ENCODE data around the gene SLC9A4.

The SLC9A4 gene

GRCh38 chr2:102486941-102487702, 14.1 kb downstream of the SLC9A4 start:
- H3K27ac ChIP-seq: no peak overlapping the region
- no peak for TF ChIP-seq CTCF (conservative IDR thresholded peaks at IDR 0.05; ENCODE audit: low read depth)
- DNase-seq (ENCODE audit: low spot score): no peak
- CTCF ChIA-PET: interaction anchor here (0.6 to 1.0 kb wide), 2 partner anchors 18 to 216 kb away, joined by 3 to 5 read pairs; no protein-coding TSS in a partner anchor
- POLR2A ChIA-PET (ENCODE audit: low non-redundant PET): no interaction called here

GRCh38 chr2:102487761-102488462, 14.9 kb downstream of the SLC9A4 start:
- ChIA-PET POLR2A (ENCODE audit: low non-redundant PET) (no interaction called here), CTCF (interaction anchor here (0.6 to 1.0 kb wide), 2 partner anchors 18 to 216 kb away, joined by 3 to 5 read pairs; no protein-coding TSS in a partner anchor)
- H3K27ac ChIP-seq: no peak overlapping the region
- DNase-seq (ENCODE audit: low spot score): peak; percentile 69
- TF ChIP-seq CTCF (conservative IDR thresholded peaks at IDR 0.05; ENCODE audit: low read depth): no peak

- no peak for TF ChIP-seq CTCF (conservative IDR thresholded peaks at IDR 0.05; ENCODE audit: low read depth)
- no peak for DNase-seq (ENCODE audit: low spot score)
- CTCF ChIA-PET: no interaction called here
- POLR2A ChIA-PET (ENCODE audit: low non-redundant PET): no interaction called here
- H3K27ac ChIP-seq: no peak overlapping the region
These were observed 16.6 kb downstream of the SLC9A4 start for GRCh38 chr2:102489646-102490045.

GRCh38 chr2:102492006-102492405, 19.0 kb downstream of the SLC9A4 start:
- POLR2A ChIA-PET (ENCODE audit: low non-redundant PET): no interaction called here
- CTCF ChIA-PET: no interaction called here
- no peak overlapping the region for H3K27ac ChIP-seq

GRCh38 chr2:102494570-102494969, 21.5 kb downstream of the SLC9A4 start:
- no peak for TF ChIP-seq CTCF (conservative IDR thresholded peaks at IDR 0.05; ENCODE audit: low read depth)
- DNase-seq (ENCODE audit: low spot score): no peak
- POLR2A ChIA-PET (ENCODE audit: low non-redundant PET): no interaction called here
- CTCF ChIA-PET: no interaction called here
- no peak overlapping the region for H3K27ac ChIP-seq

More at GRCh38 chr2:102492006-102492405, 19.0 kb downstream of the SLC9A4 start:
- no peak for TF ChIP-seq CTCF (conservative IDR thresholded peaks at IDR 0.05; ENCODE audit: low read depth)
- no peak for DNase-seq (ENCODE audit: low spot score)

GRCh38 chr2:102498414-102498813, 25.4 kb downstream of the SLC9A4 start:
- no peak for DNase-seq (ENCODE audit: low spot score)
- POLR2A ChIA-PET (ENCODE audit: low non-redundant PET): no interaction called here
- no peak for TF ChIP-seq CTCF (conservative IDR thresholded peaks at IDR 0.05; ENCODE audit: low read depth)
- H3K27ac ChIP-seq: no peak overlapping the region
- CTCF ChIA-PET: interaction anchor here (0.5 kb wide), 1 partner anchor 865 kb away, joined by 4 read pairs; no protein-coding TSS in a partner anchor
